WTC11 (cell line): ENCODE measurements around the gene SMPDL3A.

Experiments used
- AFF4 ChIP-seq: sonication (generic); formaldehyde crosslinking; IDR thresholded peaks from 2 replicates; pipeline ENCODE4 v1.8.1; 2023; ENCODE audit warnings: mild to moderate bottlenecking, missing genetic modification reagents, borderline replicate concordance
- CTCF ChIP-seq: fragments of 200-600 bp; IDR thresholded peaks from 2 replicates; pipeline ENCODE4 v1.8.0; 2022; ENCODE audit warnings: antibody characterized with exemption
- ZNF425 ChIP-seq: fragments of 250-450 bp; sonication (Bioruptor Pico); conservative IDR thresholded peaks from 2 replicates; pipeline ENCODE4 v1.9.0; 2021; ENCODE audit warnings: mild to moderate bottlenecking

GRCh38 chr6:122799916-122800686 is 11.0 kb downstream of the SMPDL3A start:
- TF ChIP-seq ZNF425 (CRISPR knock-in tag) (no peak), AFF4 (no peak), CTCF (no peak)
